Prostate gland (tissue), 2 donors: Measurements from ENCODE around the gene SHOC2. TPM values are rescaled to one million over a fixed set of nuclear protein-coding genes. Genes with fewer than 3 reads are reported as not detected.

ENCODE experiments used
- DNase-seq: peaks from one replicate; pipeline ENCODE4 v3.0.0-alpha.2; 2019; ENCODE audit warnings: low spot score
- H3K27ac ChIP-seq, 2 donors: fragments of 200-600 bp; sonication (generic); 2 replicates each; pipeline ENCODE4 v1.5.1; 2017 to 2019
- H3K27me3 ChIP-seq: fragments of 200-600 bp; sonication (generic); replicated peaks from 2 replicates; pipeline ENCODE4 v1.5.1; 2019; ENCODE audit not compliant: insufficient read depth
- H3K36me3 ChIP-seq, 2 donors: fragments of 200-600 bp; sonication (generic); 1 replicate in 1 of 2; 2 replicates in 1 of 2; pipeline versions ENCODE4 v1.5.1 to v1.8.1; 2017 to 2019
- H3K4me1 ChIP-seq: fragments of 200-600 bp; sonication (generic); replicated peaks from 2 replicates; pipeline ENCODE4 v1.5.1; 2019
- H3K4me3 ChIP-seq, 2 donors: fragments of 200-600 bp; sonication (generic); 2 replicates each; pipeline ENCODE4 v1.5.1; 2017 to 2019
- H3K9me3 ChIP-seq: fragments of 200-600 bp; sonication (generic); 2 replicates; pipeline ENCODE4 v1.5.1; 2017
- POLR2A ChIP-seq: fragments of 450-650 bp; IDR thresholded peaks from one replicate; pipeline ENCODE4 v1.6.1; 2016; ENCODE audit warnings: antibody characterized with exemption, mild to moderate bottlenecking
- POLR2AphosphoS5 ChIP-seq: sonication (generic); formaldehyde crosslinking; IDR thresholded peaks from one replicate; pipeline ENCODE4 v1.6.1; 2017; ENCODE audit warnings: antibody characterized with exemption
- WGBS: methylation state at CpG from one replicate; pipeline ENCODE4 v1.1.5; 2018; 5-methylcytosine and 5-hydroxymethylcytosine counted together
- intact Hi-C: fragments of 100-400 bp; cut with DNase I; formaldehyde crosslinking; loops from one replicate; pipeline ENCODE4 v1.14.2; 2022
- total RNA-seq, 2 donors: library from RNA; depleted of rRNA; stranded (reverse); fragments of >200 nt; gene quantifications; one replicate each; pipeline ENCODE4 v1.1.0, GENCODE V29; 2016
- TF ChIP-seq, protein P1 (sequence below), 4 experiments: fragments of 200-600 bp in 2 of 4; fragments of 450-650 bp in 2 of 4; sonication (generic) in 2 of 4; IDR thresholded peaks; 1 replicate in 3 of 4; 2 replicates in 1 of 4; pipeline ENCODE4 v1.5.1; 2016 to 2019; ENCODE audit warnings: antibody characterized with exemption in 4 of 4, mild to moderate bottlenecking in 2 of 4, moderate library complexity in 2 of 4

The SHOC2 gene
- total RNA-seq, 2 donors from 2014 or later, result 31.3 to 56.1 TPM

DNA sequence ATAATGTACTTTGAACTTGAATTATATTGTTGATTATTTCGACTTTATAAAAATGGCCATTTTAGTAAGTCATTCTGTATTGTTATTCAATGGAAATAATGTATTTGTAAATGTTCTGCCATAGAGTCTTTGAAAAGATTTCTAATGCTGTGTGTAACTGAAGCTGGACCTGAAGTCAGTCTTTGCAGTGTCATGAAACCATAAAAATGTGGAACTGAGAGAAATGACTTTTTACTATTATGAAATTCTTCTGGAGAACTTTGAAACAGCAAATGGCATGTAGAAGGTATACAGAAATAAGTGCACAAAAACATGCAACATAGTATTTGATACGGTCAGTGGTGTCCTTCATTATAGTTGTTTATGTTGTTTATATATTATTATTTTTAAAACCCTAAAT is 97.7 kb downstream of the SHOC2 start:
- H3K9me3 ChIP-seq, result no peaks in the 10 kb centered on the region
- no peak overlapping the region for H3K4me3 ChIP-seq
- H3K36me3 ChIP-seq, result no peaks in the 10 kb centered on the region
- no peaks in the 10 kb centered on the region for H3K27me3 ChIP-seq
- 47% methylated on average over 2 of the region's 2 CpGs for WGBS
- no peak overlapping the region for H3K27ac ChIP-seq
- TF ChIP-seq POLR2A (no peak), POLR2AphosphoS5 (no peak)
- TF ChIP-seq, protein P1, sequence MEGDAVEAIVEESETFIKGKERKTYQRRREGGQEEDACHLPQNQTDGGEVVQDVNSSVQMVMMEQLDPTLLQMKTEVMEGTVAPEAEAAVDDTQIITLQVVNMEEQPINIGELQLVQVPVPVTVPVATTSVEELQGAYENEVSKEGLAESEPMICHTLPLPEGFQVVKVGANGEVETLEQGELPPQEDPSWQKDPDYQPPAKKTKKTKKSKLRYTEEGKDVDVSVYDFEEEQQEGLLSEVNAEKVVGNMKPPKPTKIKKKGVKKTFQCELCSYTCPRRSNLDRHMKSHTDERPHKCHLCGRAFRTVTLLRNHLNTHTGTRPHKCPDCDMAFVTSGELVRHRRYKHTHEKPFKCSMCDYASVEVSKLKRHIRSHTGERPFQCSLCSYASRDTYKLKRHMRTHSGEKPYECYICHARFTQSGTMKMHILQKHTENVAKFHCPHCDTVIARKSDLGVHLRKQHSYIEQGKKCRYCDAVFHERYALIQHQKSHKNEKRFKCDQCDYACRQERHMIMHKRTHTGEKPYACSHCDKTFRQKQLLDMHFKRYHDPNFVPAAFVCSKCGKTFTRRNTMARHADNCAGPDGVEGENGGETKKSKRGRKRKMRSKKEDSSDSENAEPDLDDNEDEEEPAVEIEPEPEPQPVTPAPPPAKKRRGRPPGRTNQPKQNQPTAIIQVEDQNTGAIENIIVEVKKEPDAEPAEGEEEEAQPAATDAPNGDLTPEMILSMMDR (IDR thresholded peaks at IDR 0.05), result no peak
- no peak for DNase-seq
- intact Hi-C loops, result no loop called here
- H3K4me1 ChIP-seq, result no peaks in the 10 kb centered on the region

DNA sequence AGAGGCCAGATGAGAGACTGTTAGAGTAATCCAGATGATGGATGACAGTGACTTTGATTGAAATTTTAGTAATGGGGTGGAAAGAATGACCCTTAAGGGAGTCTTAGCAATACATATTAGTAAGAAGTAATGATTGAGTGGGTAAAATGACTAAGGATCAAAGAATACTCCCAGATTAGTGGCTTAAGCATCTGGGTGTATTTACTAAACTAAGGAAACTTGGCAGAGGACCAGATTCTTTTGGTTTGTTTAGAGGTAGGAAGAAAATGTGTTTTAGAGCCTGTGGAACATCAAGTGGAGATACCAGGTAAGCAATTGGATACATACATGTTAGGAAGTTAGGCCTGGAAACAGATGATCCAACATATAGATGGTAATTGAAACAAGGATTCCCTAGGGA is 98.6 kb downstream of the SHOC2 start:
- no peaks in the 10 kb centered on the region for H3K4me1 ChIP-seq
- no peak overlapping the region for H3K27ac ChIP-seq
- no peaks in the 10 kb centered on the region for H3K9me3 ChIP-seq
- DNase-seq, result no peak
- no peaks in the 10 kb centered on the region for H3K27me3 ChIP-seq
- intact Hi-C loops, result no loop called here
- H3K36me3 ChIP-seq, result no peaks in the 10 kb centered on the region
- TF ChIP-seq, protein P1 (IDR thresholded peaks at IDR 0.05), result no peak
- TF ChIP-seq POLR2A, result no peak
- TF ChIP-seq POLR2AphosphoS5, result no peak
- no peak overlapping the region for H3K4me3 ChIP-seq

DNA sequence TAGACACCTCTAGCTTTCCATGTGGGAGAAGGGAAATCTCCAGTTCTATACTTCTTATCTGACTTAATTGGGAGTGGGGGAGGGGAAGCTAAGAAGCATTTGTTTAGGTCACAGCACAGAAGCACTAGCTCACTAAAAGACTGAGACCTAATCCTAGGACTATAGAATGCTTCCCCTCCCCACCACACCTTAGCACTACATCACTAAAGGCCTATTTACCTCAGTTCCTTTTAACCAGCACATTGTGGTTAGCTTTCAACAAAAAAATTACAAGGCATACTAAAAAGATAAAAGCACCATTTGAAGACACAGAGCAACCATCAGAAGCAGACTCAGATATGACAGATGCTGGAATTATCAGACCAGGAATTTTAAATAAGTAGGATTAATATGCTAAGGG is 103.7 kb downstream of the SHOC2 start:
- intact Hi-C loops, result no loop called here
- H3K36me3 ChIP-seq, result no peaks in the 10 kb centered on the region
- no peak for DNase-seq
- H3K27ac ChIP-seq, result no peak overlapping the region
- H3K9me3 ChIP-seq, result no peaks in the 10 kb centered on the region
- TF ChIP-seq POLR2AphosphoS5, result no peak
- TF ChIP-seq, protein P1 (IDR thresholded peaks at IDR 0.05), result no peak
- H3K27me3 ChIP-seq, result no peaks in the 10 kb centered on the region
- H3K4me3 ChIP-seq, result no peak overlapping the region
- no peaks in the 10 kb centered on the region for H3K4me1 ChIP-seq

DNA sequence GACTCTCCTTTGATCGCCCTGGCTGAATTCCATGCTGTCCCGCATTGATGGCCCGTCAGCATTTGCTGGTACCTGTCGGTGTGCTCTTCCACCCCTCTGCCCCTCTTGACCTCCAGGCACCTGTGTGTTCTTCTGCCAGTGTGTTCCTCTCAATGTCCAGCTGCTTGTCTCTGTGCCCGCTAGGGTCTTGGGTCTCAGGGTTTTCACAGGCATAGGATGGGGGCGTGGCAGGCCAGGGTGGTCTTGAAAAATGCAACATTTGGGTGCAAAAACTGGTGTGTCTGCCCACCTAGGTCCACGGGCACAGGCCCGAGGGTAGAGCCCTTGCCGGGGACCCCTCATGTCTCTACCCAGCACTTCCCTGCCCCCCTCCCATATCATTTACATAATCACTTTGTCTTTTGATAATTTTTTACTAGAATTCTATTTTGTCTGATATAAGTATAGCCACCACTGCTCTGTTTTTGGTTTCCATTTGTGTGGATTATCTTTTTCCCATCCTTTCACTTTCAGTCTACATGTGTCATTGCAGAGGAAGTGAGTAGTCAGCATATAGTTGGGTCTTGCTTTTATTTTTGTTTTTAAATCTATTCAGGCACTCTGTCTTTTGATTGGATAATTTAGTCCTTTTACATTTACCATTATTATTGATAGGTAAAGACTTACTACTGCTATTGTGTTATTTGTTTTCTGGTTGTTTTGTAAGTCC is 110.8 kb downstream of the SHOC2 start:
- Histone ChIP-seq H3K4me3 (no peak overlapping the region), H3K9me3 (no peaks in the 10 kb centered on the region), H3K27me3 (no peaks in the 10 kb centered on the region), H3K36me3 (no peaks in the 10 kb centered on the region), H3K4me1 (no peaks in the 10 kb centered on the region), H3K27ac (no peak overlapping the region)
- DNase-seq, result no peak
- intact Hi-C loops, result no loop called here
- no peak for TF ChIP-seq POLR2A
- no peak for TF ChIP-seq POLR2AphosphoS5
- TF ChIP-seq, protein P1 (IDR thresholded peaks at IDR 0.05), result no peak
- WGBS, result 96% methylated on average over 9 of the region's 9 CpGs

DNA sequence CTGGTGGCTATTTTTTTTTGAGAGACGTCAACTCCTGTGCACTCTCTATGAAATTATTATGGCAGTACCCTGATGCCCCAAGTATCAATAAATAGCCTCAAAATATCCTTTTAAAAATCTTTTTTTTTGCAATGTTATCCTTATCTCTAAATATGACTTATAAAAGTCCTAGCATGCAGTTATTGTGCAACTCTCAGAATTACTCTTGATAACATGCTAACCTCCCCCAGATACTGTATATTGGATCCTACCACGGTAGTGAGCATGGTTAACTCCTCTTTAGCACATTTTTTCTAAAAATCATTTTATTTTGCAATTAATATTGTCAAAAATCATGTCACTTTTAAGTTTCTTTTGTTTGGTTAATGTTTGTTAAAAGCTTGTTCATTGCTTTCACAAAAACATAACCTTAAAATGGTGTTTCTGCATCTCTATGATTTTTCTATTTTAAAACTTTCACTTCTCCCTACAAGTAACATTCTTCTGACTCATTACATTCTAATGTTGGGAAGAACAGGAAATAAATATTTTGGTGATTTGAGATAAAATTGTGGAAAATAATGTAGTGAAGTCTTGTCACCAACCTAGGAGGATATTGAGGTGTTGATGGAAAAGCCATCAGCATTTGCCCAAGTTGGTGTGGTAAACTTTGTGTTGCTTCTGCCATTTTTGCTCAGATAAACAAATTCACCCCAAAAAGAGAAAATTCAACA is 115.3 kb downstream of the SHOC2 start:
- Histone ChIP-seq H3K36me3 (no peaks in the 10 kb centered on the region), H3K27ac (no peak overlapping the region), H3K4me3 (no peak overlapping the region), H3K9me3 (no peaks in the 10 kb centered on the region), H3K27me3 (no peaks in the 10 kb centered on the region), H3K4me1 (no peaks in the 10 kb centered on the region)
- 87% methylated on average over 2 of the region's 2 CpGs for WGBS
- DNase-seq, result no peak
- TF ChIP-seq POLR2AphosphoS5 (no peak), POLR2A (no peak)
- TF ChIP-seq, protein P1 (IDR thresholded peaks at IDR 0.05), result no peak
- intact Hi-C loops, result no loop called here
